GM12892 (cell line): ENCODE measurements around the gene FBXL22.

Experiments used
- POLR2A ChIP-seq: IDR thresholded peaks from 2 replicates; pipeline ENCODE4 v1.6.1; 2011; ENCODE audit warnings: low read depth, low read length, control low read depth
- POLR2AphosphoS5 ChIP-seq: IDR thresholded peaks from 2 replicates; pipeline ENCODE4 v1.6.1; 2011; ENCODE audit warnings: low read depth, low read length, control low read depth
- TAF1 ChIP-seq: IDR thresholded peaks from 2 replicates; pipeline ENCODE4 v1.6.1; 2011; ENCODE audit warnings: low read depth, mild to moderate bottlenecking, control low read depth, low read length, borderline replicate concordance

DNA sequence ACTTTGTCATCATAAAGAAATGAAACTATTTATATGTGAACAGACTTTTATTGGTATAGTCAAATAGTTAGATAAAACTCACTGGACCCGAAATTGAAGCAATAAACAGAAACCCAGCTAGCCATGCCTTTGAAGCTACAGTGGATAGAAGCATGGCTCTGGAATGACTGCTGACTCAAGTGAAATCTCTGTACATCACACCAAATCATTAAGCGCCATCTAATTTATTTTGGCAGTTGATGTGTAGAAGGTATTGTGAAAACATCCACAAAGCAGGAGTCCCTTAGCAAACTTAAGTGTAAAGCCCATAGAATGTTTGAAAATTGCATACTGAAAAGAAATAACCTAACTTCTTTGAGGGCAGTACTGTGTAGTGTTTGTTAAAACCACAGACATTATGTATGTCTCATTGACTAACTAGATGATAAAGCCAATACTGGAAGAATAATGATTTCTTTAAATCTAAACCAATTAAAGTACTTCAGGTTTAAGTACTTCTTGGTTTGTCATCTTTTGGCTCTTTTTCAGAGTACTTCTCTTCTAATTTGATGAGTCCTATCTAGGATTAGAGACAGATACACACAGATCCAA, 42.8 kb upstream of the FBXL22 start:
- TF ChIP-seq POLR2AphosphoS5 (no peak), POLR2A (no peak), TAF1 (no peak)
